GM12878 (cell line): ENCODE results near the gene MAPK8. TPM values are rescaled to one million over a fixed set of nuclear protein-coding genes. Genes with fewer than 3 reads are reported as not detected.

Experiments used
- ASH2L ChIP-seq: fragments of 300-600, 200-600 bp; sonication (generic); IDR thresholded peaks from 2 replicates; pipeline ENCODE4 v1.6.1; 2017; ENCODE audit warnings: low read depth, mild to moderate bottlenecking, borderline replicate concordance
- BACH1 ChIP-seq: fragments of 450-650 bp; IDR thresholded peaks from 2 replicates; pipeline ENCODE4 v1.6.1; 2017; ENCODE audit warnings: mild to moderate bottlenecking, borderline replicate concordance
- BHLHE40 ChIP-seq, 2 experiments: fragments of 450-650 bp in 1 of 2; IDR thresholded peaks; 2 replicates each; pipeline ENCODE4 v1.6.1; 2011 to 2017; ENCODE audit warnings: low read depth in 2 of 2, borderline replicate concordance in 1 of 2, improper control_type of control experiment in 1 of 2, low read length in 1 of 2, mild to moderate bottlenecking in 1 of 2
- MTA2 ChIP-seq: fragments of 450-650 bp; IDR thresholded peaks from 2 replicates; pipeline ENCODE4 v1.6.1; 2016; ENCODE audit warnings: low read depth, mild to moderate bottlenecking, moderate library complexity
- NBN ChIP-seq: fragments of 450-650 bp; IDR thresholded peaks from 2 replicates; pipeline ENCODE4 v1.6.1; 2016
- NR2C2 ChIP-seq: IDR thresholded peaks from 2 replicates; pipeline ENCODE4 v1.6.1; 2011; ENCODE audit warnings: borderline replicate concordance, low read depth; ENCODE audit not compliant: control insufficient read depth, insufficient read length
- POLR2AphosphoS2 ChIP-seq: IDR thresholded peaks from 2 replicates; pipeline ENCODE4 v1.6.1; 2011; ENCODE audit warnings: low read depth, mild to moderate bottlenecking, low read length, improper control_type of control experiment, moderate library complexity
- RCOR1 ChIP-seq: conservative IDR thresholded peaks from 2 replicates; pipeline ENCODE4 v1.6.1; 2012; ENCODE audit warnings: low read depth, low read length, improper control_type of control experiment
- RELA ChIP-seq: fragments of 450-650 bp; IDR thresholded peaks from 2 replicates; pipeline ENCODE4 v1.8.0; 2014; ENCODE audit warnings: borderline replicate concordance; ENCODE audit not compliant: partially characterized antibody
- RUNX3 ChIP-seq: IDR thresholded peaks from 2 replicates; pipeline ENCODE4 v1.6.1; 2012; ENCODE audit warnings: low read length, inconsistent platforms
- SMARCA5 ChIP-seq: fragments of 450-650 bp; IDR thresholded peaks from 2 replicates; pipeline ENCODE4 v1.6.1; 2017; ENCODE audit warnings: mild to moderate bottlenecking
- SMC3 ChIP-seq: IDR thresholded peaks from 2 replicates; pipeline ENCODE4 v1.6.1; 2011; ENCODE audit warnings: low read length, improper control_type of control experiment, borderline replicate concordance
- YY1 ChIP-seq: IDR thresholded peaks from 2 replicates; pipeline ENCODE4 v1.6.1; 2011; ENCODE audit warnings: low read depth, mild to moderate bottlenecking, low read length
- ZNF24 ChIP-seq: fragments of 450-650 bp; IDR thresholded peaks from 2 replicates; pipeline ENCODE4 v1.6.1; 2017; ENCODE audit warnings: antibody characterized with exemption, mild to moderate bottlenecking
- ZNF274 ChIP-seq: IDR thresholded peaks from one replicate; pipeline ENCODE4 v1.8.0; 2011; ENCODE audit not compliant: insufficient read length, insufficient read depth
- polyA plus RNA-seq, 11 experiments: library from polyadenylated mRNA; depleted of rRNA in 4 of 11; unstranded in 6 of 11; stranded (reverse) in 5 of 11; fragments of >200 nt; fragmentation: Nextera tagmentation in 4 of 11; fragmentation: Illumina TruSeq in 1 of 11; extraction: Ambion mirVana in 4 of 11; extraction: Trizol in 1 of 11; gene quantifications; 1 replicate in 1 of 11; 2 replicates in 10 of 11; pipeline versions ENCODE4 v1.2.1 to v1.2.3, GENCODE V29; 2011 to 2016; ENCODE audit warnings: inconsistent platforms in 2 of 11, missing spikeins in 2 of 11, low read depth in 1 of 11
- total RNA-seq, 4 experiments: library from RNA; depleted of rRNA in 3 of 4; stranded (reverse); fragments of >200 nt in 3 of 4; fragmentation: Illumina TruSeq in 1 of 4; extraction: Trizol in 1 of 4; gene quantifications; 2 replicates each; pipeline versions ENCODE4 v1.2.1 to v1.2.3, GENCODE V29; 2013 to 2021
- TF ChIP-seq, protein P1 (sequence below): fragments of 450-650 bp; formaldehyde crosslinking; IDR thresholded peaks from 2 replicates; pipeline ENCODE4 v1.5.0; 2022; ENCODE audit warnings: mild to moderate bottlenecking, missing genetic modification characterization
- TF ChIP-seq, protein P2 (sequence below): IDR thresholded peaks from 2 replicates; pipeline ENCODE4 v1.6.1; 2011; ENCODE audit warnings: low read depth, mild to moderate bottlenecking, low read length, moderate library complexity, borderline replicate concordance; ENCODE audit errors: extremely low read depth
- TF ChIP-seq, protein P3 (sequence below): fragments of 450-650 bp; IDR thresholded peaks from 2 replicates; pipeline ENCODE4 v1.6.1; 2017; ENCODE audit warnings: low read depth, mild to moderate bottlenecking, moderate library complexity
- TF ChIP-seq, protein P4 (sequence below), 3 experiments: IDR thresholded peaks in 2 of 3; conservative IDR thresholded peaks in 1 of 3; 2 replicates each; pipeline ENCODE4 v1.5.1; 2011; ENCODE audit warnings: low read depth in 3 of 3, low read length in 3 of 3, mild to moderate bottlenecking in 3 of 3, control low read depth in 2 of 3, moderate library complexity in 2 of 3, inconsistent platforms in 1 of 3, mixed read lengths in 1 of 3; ENCODE audit not compliant: control insufficient read depth in 2 of 3, insufficient read depth in 1 of 3; ENCODE audit errors: extremely low read depth in 1 of 3

Gene MAPK8
- total and polyA plus RNA-seq, 10 of the 15 experiments (the other 5 are each of a cell fraction or from before 2014, with no cell fraction given), result 3.9 to 102 (median 40.0) TPM

DNA sequence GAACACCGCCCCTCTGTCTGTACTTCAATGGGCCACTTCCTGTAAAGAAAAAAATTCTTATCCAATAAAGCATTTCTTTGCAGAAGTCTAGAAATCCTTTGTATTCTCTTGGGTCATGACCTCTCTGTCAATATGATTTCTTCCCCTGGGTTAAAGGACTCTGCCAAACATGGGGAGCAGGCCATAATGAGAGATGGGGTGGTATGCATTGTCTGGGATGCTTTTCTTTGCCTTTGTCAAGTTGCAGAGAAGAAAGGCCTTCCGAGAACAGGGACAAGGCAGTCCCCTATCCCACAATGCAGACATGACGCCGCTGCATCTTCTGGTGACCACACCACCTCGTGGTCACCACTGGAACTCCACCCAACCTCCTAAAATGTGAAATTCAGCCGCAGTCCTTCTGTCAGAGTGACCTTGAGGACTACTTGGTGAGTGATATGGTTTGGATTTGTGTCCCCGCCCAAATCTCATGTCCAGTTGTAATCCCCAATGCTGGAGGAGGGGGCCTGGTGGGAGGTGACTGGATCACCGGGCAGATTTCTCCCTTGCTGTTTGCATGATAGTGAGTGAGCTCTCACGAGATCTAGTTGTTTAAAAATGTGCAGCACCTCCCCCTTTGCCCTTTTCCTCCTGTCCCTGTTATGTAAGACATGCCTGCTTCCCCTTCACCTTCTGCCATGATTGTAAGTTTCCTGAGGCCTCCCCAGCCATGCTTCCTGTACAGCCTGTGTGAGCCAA is 16.8 kb upstream of the MAPK8 start (continued):
- TF ChIP-seq, protein P1, sequence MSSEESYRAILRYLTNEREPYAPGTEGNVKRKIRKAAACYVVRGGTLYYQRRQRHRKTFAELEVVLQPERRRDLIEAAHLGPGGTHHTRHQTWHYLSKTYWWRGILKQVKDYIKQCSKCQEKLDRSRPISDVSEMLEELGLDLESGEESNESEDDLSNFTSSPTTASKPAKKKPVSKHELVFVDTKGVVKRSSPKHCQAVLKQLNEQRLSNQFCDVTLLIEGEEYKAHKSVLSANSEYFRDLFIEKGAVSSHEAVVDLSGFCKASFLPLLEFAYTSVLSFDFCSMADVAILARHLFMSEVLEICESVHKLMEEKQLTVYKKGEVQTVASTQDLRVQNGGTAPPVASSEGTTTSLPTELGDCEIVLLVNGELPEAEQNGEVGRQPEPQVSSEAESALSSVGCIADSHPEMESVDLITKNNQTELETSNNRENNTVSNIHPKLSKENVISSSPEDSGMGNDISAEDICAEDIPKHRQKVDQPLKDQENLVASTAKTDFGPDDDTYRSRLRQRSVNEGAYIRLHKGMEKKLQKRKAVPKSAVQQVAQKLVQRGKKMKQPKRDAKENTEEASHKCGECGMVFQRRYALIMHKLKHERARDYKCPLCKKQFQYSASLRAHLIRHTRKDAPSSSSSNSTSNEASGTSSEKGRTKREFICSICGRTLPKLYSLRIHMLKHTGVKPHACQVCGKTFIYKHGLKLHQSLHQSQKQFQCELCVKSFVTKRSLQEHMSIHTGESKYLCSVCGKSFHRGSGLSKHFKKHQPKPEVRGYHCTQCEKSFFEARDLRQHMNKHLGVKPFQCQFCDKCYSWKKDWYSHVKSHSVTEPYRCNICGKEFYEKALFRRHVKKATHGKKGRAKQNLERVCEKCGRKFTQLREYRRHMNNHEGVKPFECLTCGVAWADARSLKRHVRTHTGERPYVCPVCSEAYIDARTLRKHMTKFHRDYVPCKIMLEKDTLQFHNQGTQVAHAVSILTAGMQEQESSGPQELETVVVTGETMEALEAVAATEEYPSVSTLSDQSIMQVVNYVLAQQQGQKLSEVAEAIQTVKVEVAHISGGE, result no peak
- TF ChIP-seq RCOR1 (no peak), BACH1 (no peak), MTA2 (0 out of 2 replicates have a peak, but pooled peaks have one; percentile 18), BHLHE40 (IDR thresholded peaks at IDR 0.05; ENCODE audit: borderline replicate concordance in 1 of 2, low read depth in 2 of 2, low read length in 1 of 2) (no peak), RELA (peak; percentile 24), POLR2AphosphoS2 (no peak), ASH2L (no peak), NR2C2 (no peak), ZNF274 (no peak), SMC3 (peak; percentile 87), NBN (peak; percentile 33; the same call in 1 of the 2 replicates), YY1 (peak; percentile 76; the same call in 1 of the 2 replicates), ZNF24 (0 out of 2 replicates have a peak, but pooled peaks have one; percentile 6), SMARCA5 (peak; percentile 39; the same call in 1 of the 2 replicates), RUNX3 (peak; percentile 74)
- TF ChIP-seq, protein P2, sequence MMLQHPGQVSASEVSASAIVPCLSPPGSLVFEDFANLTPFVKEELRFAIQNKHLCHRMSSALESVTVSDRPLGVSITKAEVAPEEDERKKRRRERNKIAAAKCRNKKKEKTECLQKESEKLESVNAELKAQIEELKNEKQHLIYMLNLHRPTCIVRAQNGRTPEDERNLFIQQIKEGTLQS, result no peak
- TF ChIP-seq, protein P3, sequence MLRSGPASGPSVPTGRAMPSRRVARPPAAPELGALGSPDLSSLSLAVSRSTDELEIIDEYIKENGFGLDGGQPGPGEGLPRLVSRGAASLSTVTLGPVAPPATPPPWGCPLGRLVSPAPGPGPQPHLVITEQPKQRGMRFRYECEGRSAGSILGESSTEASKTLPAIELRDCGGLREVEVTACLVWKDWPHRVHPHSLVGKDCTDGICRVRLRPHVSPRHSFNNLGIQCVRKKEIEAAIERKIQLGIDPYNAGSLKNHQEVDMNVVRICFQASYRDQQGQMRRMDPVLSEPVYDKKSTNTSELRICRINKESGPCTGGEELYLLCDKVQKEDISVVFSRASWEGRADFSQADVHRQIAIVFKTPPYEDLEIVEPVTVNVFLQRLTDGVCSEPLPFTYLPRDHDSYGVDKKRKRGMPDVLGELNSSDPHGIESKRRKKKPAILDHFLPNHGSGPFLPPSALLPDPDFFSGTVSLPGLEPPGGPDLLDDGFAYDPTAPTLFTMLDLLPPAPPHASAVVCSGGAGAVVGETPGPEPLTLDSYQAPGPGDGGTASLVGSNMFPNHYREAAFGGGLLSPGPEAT, result 0 out of 2 replicates have a peak, but pooled peaks have one; percentile 14
- TF ChIP-seq, protein P4, sequence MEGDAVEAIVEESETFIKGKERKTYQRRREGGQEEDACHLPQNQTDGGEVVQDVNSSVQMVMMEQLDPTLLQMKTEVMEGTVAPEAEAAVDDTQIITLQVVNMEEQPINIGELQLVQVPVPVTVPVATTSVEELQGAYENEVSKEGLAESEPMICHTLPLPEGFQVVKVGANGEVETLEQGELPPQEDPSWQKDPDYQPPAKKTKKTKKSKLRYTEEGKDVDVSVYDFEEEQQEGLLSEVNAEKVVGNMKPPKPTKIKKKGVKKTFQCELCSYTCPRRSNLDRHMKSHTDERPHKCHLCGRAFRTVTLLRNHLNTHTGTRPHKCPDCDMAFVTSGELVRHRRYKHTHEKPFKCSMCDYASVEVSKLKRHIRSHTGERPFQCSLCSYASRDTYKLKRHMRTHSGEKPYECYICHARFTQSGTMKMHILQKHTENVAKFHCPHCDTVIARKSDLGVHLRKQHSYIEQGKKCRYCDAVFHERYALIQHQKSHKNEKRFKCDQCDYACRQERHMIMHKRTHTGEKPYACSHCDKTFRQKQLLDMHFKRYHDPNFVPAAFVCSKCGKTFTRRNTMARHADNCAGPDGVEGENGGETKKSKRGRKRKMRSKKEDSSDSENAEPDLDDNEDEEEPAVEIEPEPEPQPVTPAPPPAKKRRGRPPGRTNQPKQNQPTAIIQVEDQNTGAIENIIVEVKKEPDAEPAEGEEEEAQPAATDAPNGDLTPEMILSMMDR (IDR thresholded peaks at IDR 0.05 in 2 of 3, conservative IDR thresholded peaks at IDR 0.05 in 1 of 3; ENCODE audit: control insufficient read depth in 2 of 3, extremely low read depth in 1 of 3, insufficient read depth in 1 of 3, low read depth in 3 of 3, low read length in 3 of 3), result peak; percentile 80 to 91 (median 86)
